22Rv1 (cell line): ENCODE measurements around the gene ANAPC13.

Experiments used
- H3K27ac ChIP-seq: fragments of 450-650 bp; 2 replicates; pipeline ENCODE4 v1.5.1; 2017
- CTCF ChIP-seq: fragments of 450-650 bp; IDR thresholded peaks from 2 replicates; pipeline ENCODE4 v1.5.1; 2017; ENCODE audit warnings: mild to moderate bottlenecking
- ZFX ChIP-seq: fragments of 450-650 bp; IDR thresholded peaks from 2 replicates; pipeline ENCODE4 v1.6.1; 2017; ENCODE audit warnings: antibody characterized with exemption, borderline replicate concordance

Gene ANAPC13

GRCh38 chr3:134503266-134503665 lies 17.5 kb upstream of the ANAPC13 start:
- TF ChIP-seq CTCF (no peak), ZFX (no peak)

GRCh38 chr3:134496471-134497071 lies 10.8 kb upstream of the ANAPC13 start:
- TF ChIP-seq CTCF = no peak
- no peak for TF ChIP-seq ZFX
- no peak overlapping the region for H3K27ac ChIP-seq

More at GRCh38 chr3:134503266-134503665, 17.5 kb upstream of the ANAPC13 start:
- H3K27ac ChIP-seq = no peak overlapping the region

DNA sequence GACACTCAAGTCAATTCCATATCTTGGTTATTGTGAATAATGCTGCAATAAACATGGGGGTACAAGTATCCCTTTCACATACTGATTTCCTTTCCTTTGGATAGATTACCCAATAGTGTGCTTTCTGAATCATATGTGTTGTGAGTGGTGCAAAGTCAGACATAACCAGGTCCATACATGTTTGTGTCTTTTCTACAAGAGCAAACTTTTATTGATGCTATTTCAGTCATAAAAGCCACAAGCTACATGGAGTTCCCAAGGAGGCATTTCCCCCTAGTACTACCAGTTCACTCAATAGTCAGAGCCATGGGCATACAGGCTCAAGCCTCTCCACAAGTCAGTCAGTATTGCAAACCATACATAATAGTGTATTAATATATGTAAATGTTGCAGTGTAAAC lies 10.2 kb upstream of the ANAPC13 start:
- TF ChIP-seq ZFX (no peak), CTCF (no peak)
- no peak overlapping the region for H3K27ac ChIP-seq

DNA sequence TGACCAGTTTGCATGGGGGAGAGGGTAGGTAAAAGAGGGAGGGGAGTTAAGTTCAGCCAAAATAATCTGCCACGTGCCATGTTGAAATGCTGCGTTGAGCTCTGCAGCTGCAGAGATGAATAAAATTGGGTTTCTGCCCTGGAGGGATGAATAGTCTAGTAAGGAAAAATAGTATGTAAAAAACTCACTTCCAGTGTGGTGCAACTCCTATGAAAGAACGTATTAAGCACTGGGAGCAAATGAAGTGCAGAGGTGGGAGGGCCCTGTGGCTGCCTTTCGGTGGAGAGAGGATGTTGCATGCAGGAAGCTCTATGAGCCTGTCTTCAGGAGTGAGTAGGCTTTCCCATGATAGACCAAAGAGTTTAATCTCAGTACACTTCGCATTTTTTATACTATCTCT lies 8.7 kb upstream of the ANAPC13 start:
- no peak for TF ChIP-seq CTCF
- no peak for TF ChIP-seq ZFX
- no peak overlapping the region for H3K27ac ChIP-seq

- H3K27ac ChIP-seq = peak overlapping the region; percentile 91; the same call in 1 of the 2 replicates
- no peak for TF ChIP-seq ZFX
- no peak for TF ChIP-seq CTCF
Observed at GRCh38 chr3:134487406-134487805, 1.6 kb upstream of the ANAPC13 start.

DNA sequence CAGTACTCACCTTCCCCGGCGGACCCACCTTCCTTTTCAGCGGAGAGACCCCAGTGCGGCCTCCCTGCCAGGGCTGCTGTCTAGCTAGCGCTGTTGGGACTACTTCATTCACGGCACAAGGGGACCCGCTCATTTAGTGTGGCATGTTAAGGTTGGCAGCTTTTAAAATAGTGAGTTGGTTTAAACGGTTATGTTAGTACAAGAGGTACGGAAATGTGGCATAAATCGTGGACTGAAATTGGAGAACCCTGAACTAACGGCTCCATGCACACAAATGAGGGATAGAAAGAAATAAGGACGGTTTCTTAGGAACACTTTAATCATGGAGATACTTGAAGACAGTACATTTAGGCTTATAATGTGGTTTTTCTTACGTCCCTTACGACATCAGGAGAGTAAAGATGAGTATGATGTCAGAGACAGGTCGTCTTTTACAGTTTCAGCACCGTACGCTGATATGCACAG lies 824 bp upstream of the ANAPC13 start:
- H3K27ac ChIP-seq = peak overlapping the region; percentile 91
- no peak for TF ChIP-seq ZFX
- no peak for TF ChIP-seq CTCF

GRCh38 chr3:134485075-134485717 lies 589 bp downstream of the ANAPC13 start:
- peak overlapping the region; percentile 91 for H3K27ac ChIP-seq
- TF ChIP-seq ZFX = no peak
